GM18526 (cell line): Measurements from ENCODE around the gene TCF3.
A peak's percentile ranks its signal among the peaks of the same experiment; 100 is the strongest.

Experiments used
- POLR2A ChIP-seq: IDR thresholded peaks from 3 replicates; pipeline ENCODE4 v1.6.1; 2011; ENCODE audit not compliant: insufficient read length; ENCODE audit errors: extremely low read depth

The TCF3 gene

DNA sequence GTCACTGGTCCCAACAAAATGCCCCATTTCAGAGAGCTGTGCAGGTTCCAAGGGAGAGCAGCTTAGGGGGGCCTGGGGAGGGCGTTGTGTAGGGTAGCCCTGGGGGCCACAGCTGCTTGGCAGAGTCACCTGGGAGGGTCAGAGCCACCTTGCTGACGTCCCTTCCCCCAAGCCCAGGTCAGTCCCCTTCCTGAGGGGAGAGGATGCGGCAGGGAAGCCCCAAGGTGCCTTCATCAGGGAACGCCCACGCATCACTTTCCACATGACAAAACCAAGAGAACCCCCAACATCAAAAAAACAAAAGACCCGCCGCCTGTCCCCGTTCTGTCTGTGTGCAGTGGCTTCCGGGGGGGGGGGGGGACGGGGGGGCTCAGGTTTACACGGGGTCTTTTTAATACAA lies 41.8 kb downstream of the TCF3 start:
- TF ChIP-seq POLR2A, result no peak

DNA sequence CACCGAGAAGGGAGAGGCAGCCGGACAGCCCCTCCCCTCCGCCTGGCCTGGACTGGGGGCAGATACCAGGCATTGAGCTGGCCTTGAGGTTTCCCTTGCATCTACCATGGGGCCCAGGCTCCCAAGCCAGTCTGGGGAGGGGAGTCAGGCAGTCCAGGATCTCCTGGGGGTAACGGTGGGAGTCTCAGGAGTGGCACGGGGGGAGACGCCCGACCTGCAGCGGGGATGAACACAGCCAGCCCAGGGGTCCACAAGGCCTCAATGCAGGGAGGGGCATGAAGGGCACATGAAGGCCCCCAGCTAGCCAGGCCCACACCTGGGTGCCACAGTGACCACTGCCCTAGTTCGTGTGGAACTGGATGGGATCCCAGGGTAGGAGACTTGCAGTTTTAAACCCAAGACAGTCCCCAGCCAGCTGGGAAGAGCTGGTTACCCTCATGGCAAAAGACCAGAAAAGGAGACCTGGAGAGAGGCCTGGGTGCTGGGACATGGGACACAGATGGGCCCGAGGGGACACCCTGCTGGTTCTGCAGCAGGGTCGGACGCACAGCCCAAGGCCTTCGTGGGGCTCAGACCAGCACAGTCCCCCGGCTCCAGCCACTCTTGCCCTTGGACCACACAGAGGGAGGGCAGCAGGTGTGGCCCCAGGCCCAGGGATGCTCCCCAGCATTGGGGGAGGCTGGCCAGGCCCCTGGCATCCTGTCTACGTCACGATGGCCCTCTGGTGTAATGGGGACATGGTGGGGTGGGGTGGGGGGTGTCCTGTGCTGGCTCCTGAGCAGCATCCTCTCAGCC lies 42.5 kb downstream of the TCF3 start:
- TF ChIP-seq POLR2A, result no peak

DNA sequence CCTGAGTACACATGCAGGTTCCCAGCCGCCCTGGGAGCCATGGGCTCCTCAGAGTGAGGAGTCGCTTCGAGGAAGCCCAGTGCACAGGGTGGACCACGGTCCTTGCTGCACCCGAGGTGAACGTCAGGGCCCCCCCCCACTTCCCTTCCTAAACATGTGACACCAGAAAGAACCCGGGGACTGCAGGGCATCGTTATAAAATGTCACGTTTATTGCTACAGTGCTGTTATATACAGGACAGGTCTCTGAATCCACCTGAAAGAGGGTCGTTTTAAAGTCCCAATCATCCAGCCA lies 43.4 kb downstream of the TCF3 start:
- no peak for TF ChIP-seq POLR2A

DNA sequence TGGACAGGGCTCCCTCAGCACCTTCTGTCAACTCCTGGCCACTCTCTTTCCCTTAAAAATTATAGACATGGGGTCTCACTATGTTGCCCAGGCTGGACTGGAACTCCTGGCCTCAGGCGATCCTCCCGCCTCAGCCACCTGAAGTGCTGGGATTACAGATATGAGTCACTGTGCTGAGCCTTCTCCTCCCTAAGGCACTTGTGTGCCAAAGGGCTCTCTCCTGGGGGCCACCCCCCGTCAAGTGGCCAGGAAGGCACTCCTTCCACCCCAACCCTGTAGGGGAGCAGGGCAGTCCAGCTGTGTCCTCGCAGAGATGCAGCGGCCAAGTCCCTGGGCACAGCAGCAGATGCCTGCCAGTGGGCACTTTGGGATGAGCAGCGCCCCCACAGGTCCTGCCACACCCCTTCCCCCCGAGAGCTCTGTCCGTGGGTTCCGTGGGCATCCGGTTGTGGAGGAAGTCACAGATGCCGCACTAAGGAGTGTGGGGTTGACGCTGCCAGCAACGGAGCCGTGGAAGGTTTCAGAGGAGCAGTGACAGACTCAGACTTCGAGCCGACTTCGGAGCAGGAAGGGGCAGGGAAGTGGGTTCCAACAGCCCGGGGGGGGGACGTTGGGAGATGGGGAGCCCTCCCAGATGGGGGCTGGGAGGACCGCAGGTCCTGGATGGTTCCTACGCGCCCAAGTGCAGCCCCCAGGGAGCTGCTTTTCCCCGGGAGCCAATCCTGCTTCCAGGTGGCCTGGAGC lies 43.9 kb downstream of the TCF3 start:
- TF ChIP-seq POLR2A, result no peak

GRCh38 chr19:1606138-1606651 lies 46.2 kb downstream of the TCF3 start:
- no peak for TF ChIP-seq POLR2A

- peak; percentile 39 for TF ChIP-seq POLR2A
Measured at GRCh38 chr19:1605236-1606137, 46.9 kb downstream of the TCF3 start, which contains the start of gene UQCR11. Gene UQCR11, minus strand, starts transcription at chr19:1605462. Its CDS starts 53 bp downstream, at chr19:1605409.

- TF ChIP-seq POLR2A, result no peak
Measured at GRCh38 chr19:1602091-1602707, 50.2 kb downstream of the TCF3 start.

- no peak for TF ChIP-seq POLR2A
Measured at GRCh38 chr19:1601613-1602064, 50.8 kb downstream of the TCF3 start.

- TF ChIP-seq POLR2A, result no peak
Measured at GRCh38 chr19:1599460-1599846, 53.0 kb downstream of the TCF3 start.

GRCh38 chr19:1598777-1599459 lies 53.5 kb downstream of the TCF3 start:
- TF ChIP-seq POLR2A, result no peak

- no peak for TF ChIP-seq POLR2A
Measured at GRCh38 chr19:1593501-1593772, 59.0 kb downstream of the TCF3 start.

- peak; percentile 76 for TF ChIP-seq POLR2A
Measured at GRCh38 chr19:1592755-1593500, 59.5 kb downstream of the TCF3 start, which contains the start of gene MBD3. Gene MBD3, minus strand, starts transcription at chr19:1592865. Its CDS starts 234 bp downstream, at chr19:1592631.

- peak; percentile 91 for TF ChIP-seq POLR2A
Measured at GRCh38 chr19:1592024-1592754, 60.2 kb downstream of the TCF3 start.
